ENCODE measurements around the gene TSPAN9. TPM values are rescaled to one million over a fixed set of nuclear protein-coding genes. Genes with fewer than 3 reads are reported as not detected.

Gene TSPAN9
- total RNA-seq, 1 donor from 2014 or later, result 20.5 TPM

DNA sequence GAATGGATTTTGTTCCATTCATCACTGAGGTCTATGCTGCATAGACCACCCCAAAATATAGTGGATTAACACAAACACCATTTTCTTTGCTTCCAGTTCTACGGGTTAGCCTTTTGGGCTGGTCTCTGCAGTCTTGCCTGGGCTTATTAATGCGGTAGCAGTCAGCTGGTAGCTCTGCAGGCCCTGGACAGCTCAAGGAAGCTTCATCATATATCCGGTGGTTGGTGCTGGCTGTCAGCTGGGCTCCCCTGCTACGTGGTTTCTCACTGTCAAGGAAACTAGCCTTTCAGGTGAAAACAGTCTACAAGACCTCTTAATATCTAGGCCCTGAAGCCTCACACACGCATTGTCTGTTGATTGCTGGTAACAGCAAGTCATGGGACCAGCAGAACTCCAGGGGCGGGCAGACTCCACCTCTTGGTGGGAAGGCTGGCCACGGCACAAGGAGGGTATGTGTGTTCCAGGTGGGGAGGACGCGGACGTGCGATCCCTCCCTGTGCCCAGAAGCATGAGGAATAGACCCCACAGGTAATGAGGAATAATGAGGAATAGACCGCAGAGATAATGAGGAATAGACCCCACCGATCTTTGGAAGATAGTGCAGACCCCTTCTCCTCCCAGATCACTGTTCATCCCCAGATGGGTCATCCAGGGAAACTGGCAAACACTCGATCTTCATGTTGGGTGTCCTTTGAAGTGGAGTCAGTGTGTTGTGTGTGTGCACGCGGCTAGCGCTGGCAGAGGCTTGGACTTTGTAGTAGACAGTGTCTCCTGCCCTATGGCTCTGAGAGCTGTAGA lies 13.3 kb downstream of the TSPAN9 start:
- TF ChIP-seq, protein P1, sequence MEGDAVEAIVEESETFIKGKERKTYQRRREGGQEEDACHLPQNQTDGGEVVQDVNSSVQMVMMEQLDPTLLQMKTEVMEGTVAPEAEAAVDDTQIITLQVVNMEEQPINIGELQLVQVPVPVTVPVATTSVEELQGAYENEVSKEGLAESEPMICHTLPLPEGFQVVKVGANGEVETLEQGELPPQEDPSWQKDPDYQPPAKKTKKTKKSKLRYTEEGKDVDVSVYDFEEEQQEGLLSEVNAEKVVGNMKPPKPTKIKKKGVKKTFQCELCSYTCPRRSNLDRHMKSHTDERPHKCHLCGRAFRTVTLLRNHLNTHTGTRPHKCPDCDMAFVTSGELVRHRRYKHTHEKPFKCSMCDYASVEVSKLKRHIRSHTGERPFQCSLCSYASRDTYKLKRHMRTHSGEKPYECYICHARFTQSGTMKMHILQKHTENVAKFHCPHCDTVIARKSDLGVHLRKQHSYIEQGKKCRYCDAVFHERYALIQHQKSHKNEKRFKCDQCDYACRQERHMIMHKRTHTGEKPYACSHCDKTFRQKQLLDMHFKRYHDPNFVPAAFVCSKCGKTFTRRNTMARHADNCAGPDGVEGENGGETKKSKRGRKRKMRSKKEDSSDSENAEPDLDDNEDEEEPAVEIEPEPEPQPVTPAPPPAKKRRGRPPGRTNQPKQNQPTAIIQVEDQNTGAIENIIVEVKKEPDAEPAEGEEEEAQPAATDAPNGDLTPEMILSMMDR (conservative IDR thresholded peaks at IDR 0.05; ENCODE audit: low read depth, low read length), result no peak
- H3K4me3 ChIP-seq (ENCODE audit: low read depth, low read length), result no peak overlapping the region
- DNase-seq (ENCODE audit: low read depth), result no peak

DNA sequence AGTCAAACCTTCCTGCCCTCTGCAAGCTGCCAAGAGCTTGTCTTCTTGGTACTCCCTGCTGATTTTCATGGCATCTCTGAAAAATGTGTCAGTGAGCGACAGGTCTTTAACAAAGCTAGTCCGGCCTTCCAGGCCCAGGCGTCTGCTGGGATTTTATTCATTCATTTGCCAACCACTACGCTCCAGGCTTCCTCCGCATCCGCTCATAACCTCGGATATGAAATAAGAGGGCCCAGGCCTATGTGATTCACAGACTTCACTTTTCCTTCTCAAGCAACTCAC lies 13.8 kb downstream of the TSPAN9 start:
- TF ChIP-seq, protein P1 (conservative IDR thresholded peaks at IDR 0.05; ENCODE audit: low read depth, low read length), result no peak
- DNase-seq (ENCODE audit: low read depth), result no peak
- no peak overlapping the region for H3K4me3 ChIP-seq (ENCODE audit: low read depth, low read length)

DNA sequence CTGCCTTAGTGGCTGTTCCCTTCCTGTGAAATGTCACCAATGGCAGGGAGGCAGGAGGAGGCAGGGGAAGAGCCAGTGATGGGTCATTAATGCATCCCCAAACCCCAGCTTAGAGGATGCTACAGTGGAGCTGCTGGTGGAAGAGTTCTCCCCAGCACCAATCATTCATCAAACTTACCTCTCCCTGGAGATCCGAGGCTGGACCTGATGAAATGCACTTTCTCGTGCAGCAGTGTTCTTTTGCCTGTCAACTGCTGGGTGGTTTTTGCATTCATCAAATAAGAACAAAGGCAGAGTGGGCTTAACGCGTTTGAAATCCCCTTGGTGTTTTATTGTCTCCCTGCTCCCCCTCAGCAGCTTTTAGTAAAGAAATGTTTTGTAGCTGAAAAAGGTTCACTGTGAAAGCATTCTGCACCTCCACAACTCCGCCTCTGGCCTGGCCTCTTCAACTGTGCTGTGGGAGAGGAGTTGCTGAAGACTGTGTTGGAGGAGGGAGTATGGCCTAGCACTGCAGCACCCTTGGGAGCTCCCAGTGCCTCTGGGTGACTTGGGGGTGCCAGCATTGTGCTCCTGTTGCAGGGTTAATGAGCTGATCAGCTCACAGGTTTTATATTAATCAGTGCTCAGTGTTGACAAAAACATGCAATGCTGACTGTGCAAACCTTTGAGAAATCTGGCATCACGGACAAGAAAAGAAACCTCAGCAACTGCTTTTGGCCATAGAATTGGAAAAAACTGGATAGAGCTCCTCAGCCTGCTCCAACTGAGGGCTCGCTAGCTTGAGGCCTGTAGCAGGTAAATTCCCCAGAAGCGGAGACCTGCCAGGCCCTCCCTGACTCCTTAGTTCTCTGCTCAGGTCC lies 14.4 kb downstream of the TSPAN9 start:
- TF ChIP-seq, protein P1 (conservative IDR thresholded peaks at IDR 0.05; ENCODE audit: low read depth, low read length), result no peak
- DNase-seq (ENCODE audit: low read depth), result no peak
- no peak overlapping the region for H3K4me3 ChIP-seq (ENCODE audit: low read depth, low read length)

DNA sequence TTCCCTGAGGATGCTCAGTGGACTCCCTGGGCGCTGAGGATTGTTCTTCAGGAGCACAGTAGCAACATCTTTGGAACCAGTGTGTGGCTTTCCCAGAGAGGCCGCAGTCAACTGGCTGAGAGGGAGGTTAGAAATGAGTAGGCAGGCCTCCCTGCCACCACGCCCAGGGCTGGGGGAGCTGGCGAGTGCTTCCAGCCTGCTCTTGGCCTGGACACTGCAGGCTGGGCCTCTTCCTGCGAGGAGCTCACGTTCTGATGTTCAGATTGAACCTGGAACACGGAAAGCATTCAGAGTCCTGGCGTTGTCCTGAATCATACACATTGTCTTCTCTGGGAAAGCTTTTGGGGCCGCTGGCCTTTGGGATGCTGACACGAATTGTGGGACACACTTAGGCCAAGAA lies 15.6 kb downstream of the TSPAN9 start:
- no peak for DNase-seq (ENCODE audit: low read depth)
- no peak overlapping the region for H3K4me3 ChIP-seq (ENCODE audit: low read depth, low read length)
- TF ChIP-seq, protein P1 (conservative IDR thresholded peaks at IDR 0.05; ENCODE audit: low read depth, low read length), result no peak

DNA sequence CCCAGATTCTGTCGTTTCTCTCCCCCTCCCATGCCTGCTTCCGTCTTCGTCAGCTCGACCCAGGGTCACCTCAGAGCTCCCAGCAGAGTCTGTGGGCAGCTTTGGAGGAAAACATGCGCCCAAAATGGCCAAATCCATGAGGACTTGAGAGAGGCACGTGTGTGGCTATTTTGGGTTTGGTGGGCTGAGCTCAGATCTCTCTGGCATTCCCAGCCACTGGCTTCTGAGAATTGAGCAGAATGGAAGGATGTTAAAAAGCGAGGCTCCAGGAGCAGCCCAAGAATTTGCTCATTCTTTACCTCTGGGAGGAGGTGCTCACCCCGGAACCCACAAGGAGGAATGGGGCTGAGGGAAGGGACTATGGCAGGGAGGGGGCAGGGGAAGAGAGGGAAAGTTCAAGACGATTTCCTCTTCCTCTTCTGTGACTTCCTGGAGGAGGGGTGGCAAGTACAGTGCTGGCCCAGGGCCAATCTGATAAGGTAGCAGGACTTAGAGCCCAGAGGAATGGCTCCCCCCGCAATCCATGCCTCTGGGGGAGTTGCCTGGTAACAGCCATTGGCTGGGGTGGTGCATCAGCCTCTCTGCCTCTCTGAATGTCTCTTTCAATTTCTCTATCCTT lies 20.1 kb downstream of the TSPAN9 start:
- no peak for DNase-seq (ENCODE audit: low read depth)
- peak overlapping the region; percentile 39 for H3K4me3 ChIP-seq (ENCODE audit: low read depth, low read length)
- TF ChIP-seq, protein P1 (conservative IDR thresholded peaks at IDR 0.05; ENCODE audit: low read depth, low read length), result no peak

DNA sequence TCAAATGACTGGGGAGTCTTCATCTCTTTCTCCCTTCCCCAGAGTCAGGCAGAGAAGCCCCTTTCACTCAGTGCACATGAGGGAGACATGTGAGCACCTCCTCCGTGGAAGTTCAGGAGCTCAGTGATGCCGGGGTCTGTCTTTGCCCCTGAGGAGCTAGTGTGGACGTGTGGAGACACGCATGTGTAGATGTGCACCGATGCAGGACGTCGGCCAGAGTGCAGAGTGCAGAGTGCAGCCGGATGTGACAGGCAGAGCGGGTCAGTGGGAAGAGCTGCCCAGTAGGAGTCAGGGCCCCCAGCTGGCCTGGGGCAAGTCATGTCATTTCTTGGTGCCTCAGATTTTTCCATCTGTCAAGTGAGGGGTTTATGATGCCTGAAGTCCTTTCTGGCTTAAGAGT lies 20.7 kb downstream of the TSPAN9 start:
- peak overlapping the region; percentile 39 for H3K4me3 ChIP-seq (ENCODE audit: low read depth, low read length)
- no peak for DNase-seq (ENCODE audit: low read depth)

More for the DNA sequence above, 20.7 kb downstream of the TSPAN9 start:
- TF ChIP-seq, protein P1 (conservative IDR thresholded peaks at IDR 0.05; ENCODE audit: low read depth, low read length), result no peak
